ENCODE results near the gene ARHGAP22. TPM values are rescaled to one million over a fixed set of nuclear protein-coding genes. Genes with fewer than 3 reads are reported as not detected.

The ARHGAP22 gene
- total RNA-seq, 1 donor from 2014 or later, result 1.9 TPM

- H3K27me3 Mint-ChIP-seq (ENCODE audit: unreplicated experiment), result peaks cover 6% of the 10 kb centered on the region
- H3K27ac Mint-ChIP-seq (ENCODE audit: unreplicated experiment), result no peak overlapping the region
- no peaks in the 10 kb centered on the region for H3K4me1 Mint-ChIP-seq (ENCODE audit: unreplicated experiment)
- H3K36me3 Mint-ChIP-seq (ENCODE audit: low read depth, unreplicated experiment), result no peaks in the 10 kb centered on the region
- no peak for TF ChIP-seq CTCF (IDR thresholded peaks at IDR 0.05; ENCODE audit: unreplicated experiment)
- no peak for DNase-seq (ENCODE audit: low spot score)
- no peak overlapping the region for H3K4me3 Mint-ChIP-seq (ENCODE audit: unreplicated experiment)
- H3K9me3 Mint-ChIP-seq (ENCODE audit: unreplicated experiment), result no peaks in the 10 kb centered on the region
These were observed 150.4 kb downstream of the ARHGAP22 start for GRCh38 chr10:48454302-48455054.

GRCh38 chr10:48453451-48454301, 151.2 kb downstream of the ARHGAP22 start:
- TF ChIP-seq CTCF (IDR thresholded peaks at IDR 0.05; ENCODE audit: unreplicated experiment), result no peak
- Mint-ChIP-seq H3K27ac (ENCODE audit: unreplicated experiment) (no peak overlapping the region), H3K4me1 (ENCODE audit: unreplicated experiment) (no peaks in the 10 kb centered on the region), H3K36me3 (ENCODE audit: low read depth, unreplicated experiment) (no peaks in the 10 kb centered on the region), H3K4me3 (ENCODE audit: unreplicated experiment) (no peak overlapping the region), H3K27me3 (ENCODE audit: unreplicated experiment) (peaks cover 7% of the 10 kb centered on the region), H3K9me3 (ENCODE audit: unreplicated experiment) (no peaks in the 10 kb centered on the region)
- no peak for DNase-seq (ENCODE audit: low spot score)

- Mint-ChIP-seq H3K9me3 (ENCODE audit: unreplicated experiment) (no peaks in the 10 kb centered on the region), H3K27me3 (ENCODE audit: unreplicated experiment) (peaks cover 8% of the 10 kb centered on the region), H3K4me3 (ENCODE audit: unreplicated experiment) (no peak overlapping the region), H3K27ac (ENCODE audit: unreplicated experiment) (no peak overlapping the region), H3K36me3 (ENCODE audit: low read depth, unreplicated experiment) (no peaks in the 10 kb centered on the region), H3K4me1 (ENCODE audit: unreplicated experiment) (no peaks in the 10 kb centered on the region)
- no peak for TF ChIP-seq CTCF (IDR thresholded peaks at IDR 0.05; ENCODE audit: unreplicated experiment)
- DNase-seq (ENCODE audit: low spot score), result no peak
These were observed 151.9 kb downstream of the ARHGAP22 start for GRCh38 chr10:48452879-48453412.

GRCh38 chr10:48451969-48452878, 152.6 kb downstream of the ARHGAP22 start:
- Mint-ChIP-seq H3K4me3 (ENCODE audit: unreplicated experiment) (no peak overlapping the region), H3K4me1 (ENCODE audit: unreplicated experiment) (peaks cover under 1% of the 10 kb centered on the region), H3K36me3 (ENCODE audit: low read depth, unreplicated experiment) (no peaks in the 10 kb centered on the region), H3K27ac (ENCODE audit: unreplicated experiment) (no peak overlapping the region), H3K27me3 (ENCODE audit: unreplicated experiment) (peaks cover 10% of the 10 kb centered on the region), H3K9me3 (ENCODE audit: unreplicated experiment) (no peaks in the 10 kb centered on the region)
- no peak for TF ChIP-seq CTCF (IDR thresholded peaks at IDR 0.05; ENCODE audit: unreplicated experiment)
- DNase-seq (ENCODE audit: low spot score), result no peak
